Lung (tissue), 12 donors: ENCODE results near the gene ITGB1BP2. TPM values are rescaled to one million over a fixed set of nuclear protein-coding genes. Genes with fewer than 3 reads are reported as not detected.
"Not testable (repeated sequence)": the region's sequence is repeated elsewhere in the genome, so short reads cannot be mapped to it uniquely, and the experiment has no call there.

Source experiments
- ATAC-seq: fragments of 200-7000 bp; cut with Tn5 transposase; one replicate; pipeline ENCODE4 v1.9.1; 2020; ENCODE audit warnings: moderate number of reproducible peaks; ENCODE audit not compliant: insufficient read depth, low FRiP score
- DNase-seq, 3 donors: peaks; one replicate each; pipeline ENCODE4 v3.0.0-alpha.2; 2013 to 2017
- H3K27ac ChIP-seq, 2 donors: one replicate each; pipeline ENCODE4 v1.5.1; 2013; ENCODE audit warnings: mild to moderate bottlenecking in 2 of 2, moderate library complexity in 2 of 2, control low read depth in 1 of 2, inconsistent platforms in 1 of 2, low read depth in 1 of 2, low read length in 1 of 2
- H3K27me3 ChIP-seq, 3 donors: one replicate each; pipeline ENCODE4 v1.5.1; 2013; ENCODE audit warnings: low read length in 2 of 3; ENCODE audit not compliant: control insufficient read depth in 3 of 3, insufficient read depth in 3 of 3
- H3K36me3 ChIP-seq, 4 donors: one replicate each; pipeline ENCODE4 v1.5.1; 2013; ENCODE audit warnings: low read length in 4 of 4, mild to moderate bottlenecking in 1 of 4, moderate library complexity in 1 of 4; ENCODE audit not compliant: control insufficient read depth in 4 of 4, insufficient read depth in 4 of 4
- H3K4me1 ChIP-seq, 5 donors: one replicate each; pipeline ENCODE4 v1.5.1; 2013; ENCODE audit warnings: low read length in 5 of 5, mild to moderate bottlenecking in 2 of 5, moderate library complexity in 1 of 5; ENCODE audit not compliant: control insufficient read depth in 5 of 5, insufficient read depth in 5 of 5
- H3K4me3 ChIP-seq: one replicate; pipeline ENCODE4 v1.5.1; 2013; ENCODE audit warnings: mild to moderate bottlenecking, control low read depth, moderate library complexity
- H3K9ac ChIP-seq, 2 donors: one replicate each; pipeline ENCODE4 v1.5.1; 2013; ENCODE audit warnings: low read length in 2 of 2, control low read depth in 1 of 2; ENCODE audit not compliant: insufficient read depth in 1 of 2
- H3K9me3 ChIP-seq, 4 donors: one replicate each; pipeline ENCODE4 v1.5.1; 2013; ENCODE audit warnings: low read length in 3 of 4, mild to moderate bottlenecking in 1 of 4, moderate library complexity in 1 of 4; ENCODE audit not compliant: control insufficient read depth in 4 of 4, insufficient read depth in 3 of 4
- CTCF ChIP-seq: IDR thresholded peaks from 2 replicates; pipeline ENCODE4 v1.5.1; 2012; ENCODE audit warnings: mild to moderate bottlenecking; ENCODE audit errors: control extremely low read depth, extremely low read depth
- WGBS, 2 donors: extraction: QIAGEN DNeasy Blood & Tissue Kit; methylation state at CpG; one replicate each; pipeline ENCODE4 v1.1.7; 2013; 5-methylcytosine and 5-hydroxymethylcytosine counted together
- polyA plus RNA-seq, 2 donors: library from polyadenylated mRNA; stranded (reverse); fragments of 200-250 nt; gene quantifications; one replicate each; pipeline ENCODE4 v1.2.1, GENCODE V29; 2013
- total RNA-seq, 2 donors: library from RNA; depleted of rRNA in 1 of 2; stranded (reverse); fragments of >200 nt in 1 of 2; gene quantifications; one replicate each; pipeline ENCODE4 v1.2.1, GENCODE V29; 2014 to 2021
- donor health status: control.
- donor health status: control.
- donor health status: Bipolar disorder and iron deficiency.
- donor health status: healthy.
- donor health status: DM: yes; HTN: yes; CAD: no.

ITGB1BP2 gene
- total and polyA plus RNA-seq, 4 donors = 0.79 to 3.5 (median 1.8) TPM

GRCh38 chrX:71302461-71303213, 1.1 kb downstream of the ITGB1BP2 start:
- no peak for TF ChIP-seq CTCF
- Histone ChIP-seq H3K4me3 (no peak overlapping the region), H3K27ac (peak overlapping the region in 1 of 2 donors; percentile 91), H3K36me3 (peaks cover 3 to 19% (median 10%) of the 10 kb centered on the region in 4 donors), H3K27me3 (no peaks in the 10 kb centered on the region), H3K4me1 (peaks cover 0 to 5% (median 0%) of the 10 kb centered on the region in 5 donors), H3K9me3 (peaks cover 0 to 2% (median 0%) of the 10 kb centered on the region in 4 donors), H3K9ac (no peak overlapping the region)
- WGBS, 2 donors = 67 to 80% methylated on average over 5 of the region's 5 CpGs
- DNase-seq (no peak), ATAC-seq (no peak)

- Histone ChIP-seq H3K9me3 (peaks cover 0 to 2% (median 0%) of the 10 kb centered on the region in 4 donors), H3K27me3 (no peaks in the 10 kb centered on the region), H3K4me1 (peaks cover 0 to 5% (median 0%) of the 10 kb centered on the region in 5 donors), H3K4me3 (no peak overlapping the region), H3K27ac (no peak overlapping the region), H3K9ac (no peak overlapping the region), H3K36me3 (peaks cover 0 to 6% (median 2%) of the 10 kb centered on the region in 4 donors)
- DNase-seq = no peak
- TF ChIP-seq CTCF = no peak
- no peak for ATAC-seq
- WGBS, 2 donors = 67 to 100% methylated on average over 2 of the region's 2 CpGs
These were observed 3.0 kb downstream of the ITGB1BP2 start for GRCh38 chrX:71304561-71304960.

DNA sequence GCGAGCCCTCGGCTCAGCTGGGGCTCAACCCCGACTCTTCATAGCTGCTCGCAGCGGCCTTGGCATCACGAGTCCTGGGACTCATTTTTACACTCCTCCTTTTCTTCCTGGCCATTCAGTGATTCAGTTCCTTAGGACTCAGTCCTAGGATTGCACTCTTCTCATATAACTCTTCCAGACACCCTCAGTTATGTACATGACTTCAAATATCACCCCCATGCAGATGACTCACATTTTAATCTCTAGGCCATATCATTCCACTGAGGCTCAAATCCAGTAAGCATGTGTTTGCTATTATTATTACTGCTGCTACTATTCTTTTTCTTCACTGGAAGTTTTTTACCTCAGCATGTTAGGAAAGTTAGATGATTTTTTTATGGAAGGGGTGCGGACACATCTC, 14.4 kb downstream of the ITGB1BP2 start:
- DNase-seq (no peak), ATAC-seq (no peak)
- no peak overlapping the region for H3K27ac ChIP-seq
- H3K4me1 ChIP-seq = no peaks in the 10 kb centered on the region
- H3K36me3 ChIP-seq = no peaks in the 10 kb centered on the region
- H3K9me3 ChIP-seq = no peaks in the 10 kb centered on the region
- H3K4me3 ChIP-seq = no peak overlapping the region
- no peaks in the 10 kb centered on the region for H3K27me3 ChIP-seq
- TF ChIP-seq CTCF = no peak
- no peak overlapping the region for H3K9ac ChIP-seq
- 87 to 98% methylated on average over 7 of the region's 7 CpGs for WGBS, 2 donors

DNA sequence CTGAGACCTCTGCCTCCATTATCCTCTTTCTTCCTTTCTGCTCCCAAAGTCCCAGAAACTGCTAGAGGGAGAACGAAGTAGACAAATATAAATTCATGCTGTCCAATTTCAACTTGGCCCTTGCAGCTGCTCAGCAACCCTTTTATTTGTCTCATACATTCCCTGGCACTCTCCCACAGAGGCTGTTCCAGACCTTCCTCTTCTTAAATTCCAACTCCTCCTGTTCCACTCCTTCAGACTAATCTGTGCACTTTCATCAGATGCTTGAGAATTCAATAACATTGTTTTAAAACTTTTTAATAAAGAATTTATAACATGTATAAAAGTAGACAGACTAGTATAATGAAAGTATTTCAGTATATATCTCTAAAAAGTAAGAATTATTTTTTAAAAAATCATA, 15.4 kb downstream of the ITGB1BP2 start:
- not testable (repeated sequence) for H3K9me3 ChIP-seq, ATAC-seq, H3K4me1 ChIP-seq, DNase-seq, H3K9ac ChIP-seq, H3K4me3 ChIP-seq, H3K27ac ChIP-seq, H3K36me3 ChIP-seq, H3K27me3 ChIP-seq
- WGBS, 2 donors = no CpG with 5 or more reads among the region's 1 CpG
